ENCODE data around the gene IQCE.
A peak's percentile ranks its signal among the peaks of the same experiment; 100 is the strongest.

The IQCE gene, protein sequence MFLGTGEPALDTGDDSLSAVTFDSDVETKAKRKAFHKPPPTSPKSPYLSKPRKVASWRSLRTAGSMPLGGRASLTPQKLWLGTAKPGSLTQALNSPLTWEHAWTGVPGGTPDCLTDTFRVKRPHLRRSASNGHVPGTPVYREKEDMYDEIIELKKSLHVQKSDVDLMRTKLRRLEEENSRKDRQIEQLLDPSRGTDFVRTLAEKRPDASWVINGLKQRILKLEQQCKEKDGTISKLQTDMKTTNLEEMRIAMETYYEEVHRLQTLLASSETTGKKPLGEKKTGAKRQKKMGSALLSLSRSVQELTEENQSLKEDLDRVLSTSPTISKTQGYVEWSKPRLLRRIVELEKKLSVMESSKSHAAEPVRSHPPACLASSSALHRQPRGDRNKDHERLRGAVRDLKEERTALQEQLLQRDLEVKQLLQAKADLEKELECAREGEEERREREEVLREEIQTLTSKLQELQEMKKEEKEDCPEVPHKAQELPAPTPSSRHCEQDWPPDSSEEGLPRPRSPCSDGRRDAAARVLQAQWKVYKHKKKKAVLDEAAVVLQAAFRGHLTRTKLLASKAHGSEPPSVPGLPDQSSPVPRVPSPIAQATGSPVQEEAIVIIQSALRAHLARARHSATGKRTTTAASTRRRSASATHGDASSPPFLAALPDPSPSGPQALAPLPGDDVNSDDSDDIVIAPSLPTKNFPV

DNA sequence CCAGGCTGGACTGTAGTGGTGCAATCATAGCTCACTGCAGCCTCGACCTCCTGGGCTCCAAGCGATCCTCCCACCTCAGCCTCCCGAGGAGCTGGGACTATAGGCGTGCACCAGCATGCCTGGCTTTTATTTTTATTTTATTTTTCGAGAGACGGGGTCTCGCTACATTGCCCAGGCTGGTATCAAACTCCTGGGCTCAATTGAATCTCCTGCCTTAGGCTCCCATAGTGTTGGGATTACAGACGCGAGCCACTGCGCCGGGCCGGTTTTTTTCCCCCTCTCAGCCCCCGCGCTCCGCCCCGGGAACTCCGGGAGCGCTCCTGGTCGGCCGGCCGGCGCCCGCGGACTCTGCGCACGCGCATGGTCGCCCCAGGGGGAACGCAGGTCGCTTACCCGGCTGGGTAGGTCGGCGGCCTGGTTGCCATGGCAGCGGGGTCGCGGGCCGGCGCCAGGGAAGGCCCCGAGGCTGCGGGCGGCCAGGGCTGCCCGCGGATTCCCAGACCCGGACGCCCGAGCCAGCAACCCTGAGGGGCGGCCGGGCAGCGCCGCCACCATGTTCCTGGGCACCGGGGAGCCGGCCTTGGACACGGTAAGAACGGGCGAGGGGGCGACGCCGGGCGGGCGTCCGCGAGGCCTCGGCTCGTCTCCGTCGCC is at the start of gene IQCE:
IQCE (plus strand) TSS at position 351 of the 654 bp plus-strand sequence; CDS start at position 554, 203 bp downstream.
- peak; percentile 89 for DNase-seq (ENCODE audit: low read depth)

DNA sequence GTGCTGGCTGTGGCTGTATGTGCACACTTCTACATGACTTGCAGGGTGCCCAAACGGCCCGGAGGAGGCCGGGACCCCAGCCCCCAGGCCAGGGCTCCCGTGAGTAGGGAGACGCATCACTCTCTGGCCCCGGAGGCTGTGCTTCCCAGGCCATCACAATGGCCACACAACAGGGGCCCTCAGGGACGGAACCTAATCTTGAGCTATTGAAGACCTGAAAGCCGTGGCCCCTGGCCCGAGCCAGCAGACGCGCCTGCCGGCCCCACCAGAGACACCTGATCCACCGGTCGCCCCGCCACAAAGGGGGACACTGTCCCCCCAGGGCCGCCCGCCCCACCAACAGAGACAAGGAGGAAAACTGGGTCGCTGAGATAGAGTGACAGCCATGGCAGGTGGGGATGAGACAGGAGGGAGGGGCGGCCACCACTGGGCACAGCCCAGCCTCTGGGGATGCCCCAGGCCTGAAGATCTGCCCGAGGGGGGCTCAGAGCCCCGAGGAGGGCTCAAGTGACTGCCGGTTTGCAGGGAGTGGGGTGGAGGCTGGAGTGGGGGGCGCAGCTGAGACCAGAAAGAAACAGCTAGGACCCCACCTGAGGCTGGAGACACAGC is 49.4 kb upstream of the IQCE start:
- DNase-seq (ENCODE audit: low read depth), result no peak

DNA sequence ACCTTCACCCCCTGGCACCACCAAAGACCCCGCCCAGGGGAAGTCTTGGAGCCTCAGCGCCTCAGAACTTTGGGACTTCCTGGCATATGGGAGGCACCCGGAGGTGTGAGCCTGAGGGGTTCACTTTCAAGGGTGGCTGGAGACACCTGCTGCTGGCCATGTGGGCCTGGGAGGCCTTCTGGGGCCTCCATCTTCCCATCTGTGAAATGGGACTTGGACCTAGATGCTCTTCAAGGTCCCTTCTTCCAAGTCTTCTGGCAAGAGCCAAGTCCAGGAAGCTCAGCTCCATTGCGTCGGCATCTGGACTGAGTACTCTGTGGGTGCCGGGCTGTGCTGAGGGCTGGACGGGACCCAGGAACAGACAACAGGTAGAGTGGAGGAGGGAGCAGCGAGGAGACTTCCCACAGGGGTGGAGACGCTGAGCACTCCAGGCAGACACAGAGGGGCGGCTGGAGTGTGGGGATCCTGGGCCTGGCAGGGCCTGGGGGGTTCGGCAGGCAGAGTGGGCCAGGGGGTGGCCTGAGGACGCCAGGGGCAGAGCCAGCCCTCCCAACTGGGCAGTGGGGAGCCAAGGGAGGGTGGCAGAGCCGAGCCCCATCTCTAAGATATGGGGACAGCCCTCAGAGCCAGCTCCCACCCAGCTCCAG is 48.5 kb upstream of the IQCE start:
- DNase-seq (ENCODE audit: low read depth), result no peak

DNA sequence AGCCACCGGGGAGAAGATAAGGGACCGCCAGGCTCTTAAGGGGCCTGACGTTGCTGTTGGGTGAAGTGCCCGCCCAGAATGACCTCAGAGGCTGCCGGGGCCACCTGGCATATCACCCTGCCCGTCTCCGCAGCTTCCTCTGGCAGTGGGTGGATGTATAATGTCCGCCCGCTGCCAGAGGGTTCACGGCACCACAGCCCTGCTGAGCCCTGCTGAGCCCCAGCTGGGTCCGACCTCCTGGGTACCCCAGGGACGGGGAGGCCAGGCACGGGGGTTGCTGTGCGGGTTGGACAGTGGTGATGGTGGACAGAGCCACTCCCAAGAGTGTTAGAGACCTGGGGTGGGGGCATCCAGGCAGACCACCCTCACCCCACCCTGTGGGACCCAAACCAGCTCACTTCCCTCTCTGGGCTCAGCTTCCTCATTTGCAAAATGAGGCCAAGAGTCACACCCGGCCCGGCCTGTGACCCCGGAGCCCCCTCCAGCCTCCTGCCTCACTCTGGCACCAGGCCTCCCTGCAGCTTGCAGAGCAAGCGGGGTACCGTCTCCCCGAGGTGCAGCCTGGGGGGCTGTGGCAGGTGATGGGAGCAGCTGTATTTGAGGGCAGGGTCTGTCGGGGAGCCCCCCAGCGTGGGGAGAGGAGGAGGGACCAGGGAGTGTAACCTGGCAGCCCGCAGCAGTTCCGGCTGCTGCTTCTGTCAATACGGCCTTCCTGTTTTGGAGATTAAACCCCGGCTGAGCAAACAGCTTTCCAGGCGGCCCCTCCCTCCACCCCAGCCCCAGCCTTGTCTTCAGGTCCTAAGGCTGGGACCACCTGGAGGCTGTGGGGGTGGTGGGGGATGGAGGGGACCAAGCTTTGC is 47.6 kb upstream of the IQCE start:
- DNase-seq (ENCODE audit: low read depth), result no peak

DNA sequence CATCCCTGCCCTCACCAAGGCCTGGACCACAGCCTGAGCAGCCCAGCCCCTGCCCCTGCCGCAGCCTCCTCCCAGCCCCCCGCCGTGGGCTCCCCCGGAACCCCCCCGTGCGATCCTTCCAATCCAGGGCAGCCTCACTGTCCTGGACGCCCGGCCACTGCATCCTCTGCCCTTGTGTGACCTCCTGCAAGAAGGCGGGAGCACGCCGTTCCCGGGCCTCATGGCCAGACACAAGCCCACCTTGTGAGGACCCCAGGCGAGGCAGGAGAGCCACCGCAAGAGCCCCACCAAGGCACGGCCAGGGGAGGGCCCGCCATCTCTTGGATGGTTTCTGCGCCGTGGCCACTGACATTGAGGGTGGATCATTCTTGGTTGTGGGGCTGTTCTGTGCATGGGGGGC is 47.0 kb upstream of the IQCE start:
- DNase-seq (ENCODE audit: low read depth), result no peak

DNA sequence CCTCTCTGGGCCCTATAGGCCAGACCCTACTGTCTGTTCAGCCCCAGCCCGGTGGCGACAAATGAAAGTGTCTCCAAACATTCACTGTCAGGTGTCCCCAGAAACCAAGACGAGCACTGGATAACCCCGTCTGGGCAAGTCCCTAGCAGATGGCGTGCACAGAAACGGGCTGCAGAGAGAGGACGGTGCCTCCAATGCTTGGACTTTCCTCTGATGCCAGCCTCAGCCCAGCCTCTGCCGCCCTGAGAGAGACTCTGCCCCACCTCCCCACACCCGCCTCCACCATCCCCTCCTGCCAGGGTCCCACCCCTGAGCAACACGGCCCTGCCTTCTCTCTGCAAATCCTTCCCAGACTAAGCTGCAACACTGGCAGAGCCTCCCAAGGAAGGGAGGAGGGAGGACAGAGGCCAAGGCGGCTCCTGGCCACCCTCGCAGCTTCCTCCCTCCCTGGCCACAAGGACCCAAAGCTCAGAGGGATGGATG is 46.6 kb upstream of the IQCE start:
- DNase-seq (ENCODE audit: low read depth), result no peak

DNA sequence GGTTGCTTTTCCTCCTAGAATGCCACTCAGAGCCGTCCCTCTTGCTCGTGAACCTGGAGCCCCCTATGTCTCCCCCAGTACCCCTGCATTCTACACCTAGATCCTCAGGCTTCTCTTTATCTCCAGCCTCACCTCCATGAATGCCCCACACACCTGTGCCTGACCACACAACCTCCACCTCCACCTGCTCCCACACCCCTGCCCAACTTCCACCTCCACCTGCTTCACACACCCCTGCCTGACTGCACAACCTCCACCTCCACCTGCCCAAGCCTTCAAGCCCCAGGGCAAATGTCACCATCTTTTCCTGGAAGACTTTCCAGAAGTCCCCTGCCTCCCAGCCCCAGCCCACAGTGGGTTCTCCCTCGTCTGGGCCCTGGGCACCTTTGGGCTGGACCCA is 46.1 kb upstream of the IQCE start:
- no peak for DNase-seq (ENCODE audit: low read depth)

DNA sequence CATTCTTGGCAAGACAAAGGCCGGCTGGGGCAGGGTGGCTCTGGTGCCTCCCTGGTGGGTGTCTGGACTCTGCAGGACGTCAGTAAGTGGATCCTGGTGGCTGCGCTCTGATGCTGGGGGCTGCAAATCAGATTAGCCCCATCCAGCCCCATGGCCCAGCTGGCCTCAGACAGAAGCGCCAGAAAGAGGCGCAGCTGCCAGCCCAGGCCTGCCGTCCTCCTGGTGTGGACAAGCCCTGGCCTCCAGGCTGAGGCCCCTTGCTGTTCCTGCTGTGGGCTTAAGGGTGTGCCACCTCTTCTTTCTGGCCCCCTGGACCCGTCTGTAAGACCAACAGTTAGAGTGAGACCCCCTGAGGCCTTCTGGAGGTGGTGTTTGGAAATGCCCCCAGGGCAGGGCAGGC is 45.1 kb upstream of the IQCE start:
- no peak for DNase-seq (ENCODE audit: low read depth)

DNA sequence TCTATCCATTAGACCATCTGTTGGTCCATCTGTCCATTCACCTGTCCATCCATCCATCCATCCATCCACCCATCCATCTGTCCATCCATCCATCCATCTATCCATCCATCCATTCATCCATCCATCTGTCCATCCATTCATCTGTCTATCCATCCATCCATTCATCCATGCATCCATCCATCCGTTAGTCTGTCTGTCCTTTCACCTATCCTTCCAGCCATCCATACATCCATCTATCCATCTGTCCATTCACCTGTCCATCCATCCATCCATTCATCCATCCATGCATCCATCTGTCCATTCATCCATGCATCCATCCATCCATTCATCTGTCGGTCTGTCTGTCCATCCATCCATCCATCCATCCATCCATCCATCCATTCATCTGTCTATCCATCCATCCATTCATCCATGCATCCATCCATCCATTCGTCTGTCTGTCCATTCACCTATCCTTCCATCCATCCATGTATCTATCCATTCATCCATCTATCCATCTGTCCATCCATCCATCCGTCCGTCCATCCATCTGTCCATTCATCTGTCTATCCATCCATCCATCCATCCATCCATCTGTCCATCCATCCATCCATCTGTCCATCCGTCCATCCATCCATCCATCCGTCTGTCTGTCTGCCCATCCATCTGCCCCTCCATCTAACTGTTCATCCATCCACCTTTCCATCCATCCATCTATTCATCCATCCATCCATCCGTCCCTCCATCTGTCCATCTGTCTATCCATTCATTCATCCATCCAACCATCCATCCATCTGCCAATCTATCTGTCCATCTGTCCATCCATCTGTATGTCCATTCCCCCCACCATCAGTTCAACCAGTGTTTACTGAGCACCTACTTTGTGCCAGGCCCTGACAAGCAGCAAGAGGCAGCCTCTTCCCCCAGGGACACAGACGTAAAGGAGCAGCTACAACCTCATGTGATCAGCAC is 44.0 kb upstream of the IQCE start:
- no peak for DNase-seq (ENCODE audit: low read depth)

DNA sequence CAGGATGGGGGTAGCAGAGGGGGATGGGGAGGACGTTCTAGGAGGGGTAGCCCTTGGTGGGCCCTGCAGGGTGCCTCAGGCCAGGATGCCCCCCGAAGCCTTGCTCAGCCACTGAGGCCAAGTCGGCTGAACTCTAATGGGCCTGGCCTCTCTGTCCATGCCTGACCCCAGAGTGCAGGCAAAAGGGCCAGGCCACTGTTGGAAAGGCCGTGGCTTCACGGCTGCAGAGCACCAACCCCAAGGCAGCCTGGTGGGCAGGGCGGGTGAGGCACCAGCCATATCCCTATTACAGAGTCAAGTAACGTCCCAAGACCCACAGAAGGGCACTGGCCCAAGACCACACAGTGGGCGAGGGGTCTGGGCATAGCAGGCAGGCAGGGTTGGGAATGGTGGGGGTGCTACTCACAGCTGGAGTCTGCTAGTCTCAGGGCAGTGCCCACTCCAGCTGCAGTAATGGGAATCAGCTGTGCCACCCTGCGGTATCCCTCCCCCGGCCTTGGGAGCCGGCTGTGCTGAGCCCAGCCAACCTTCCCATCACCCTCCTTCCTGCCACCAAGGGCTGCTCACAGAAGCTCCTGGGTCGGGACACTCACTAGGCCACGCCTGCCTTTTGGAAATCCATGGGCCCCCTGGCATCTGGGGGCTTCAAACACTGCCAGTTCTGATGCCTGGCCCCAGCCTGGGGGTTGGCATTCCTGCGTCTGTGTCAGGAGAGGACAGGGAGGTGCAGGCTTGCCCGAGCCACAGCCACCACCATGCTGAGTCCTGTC is 43.2 kb upstream of the IQCE start:
- no peak for DNase-seq (ENCODE audit: low read depth)

DNA sequence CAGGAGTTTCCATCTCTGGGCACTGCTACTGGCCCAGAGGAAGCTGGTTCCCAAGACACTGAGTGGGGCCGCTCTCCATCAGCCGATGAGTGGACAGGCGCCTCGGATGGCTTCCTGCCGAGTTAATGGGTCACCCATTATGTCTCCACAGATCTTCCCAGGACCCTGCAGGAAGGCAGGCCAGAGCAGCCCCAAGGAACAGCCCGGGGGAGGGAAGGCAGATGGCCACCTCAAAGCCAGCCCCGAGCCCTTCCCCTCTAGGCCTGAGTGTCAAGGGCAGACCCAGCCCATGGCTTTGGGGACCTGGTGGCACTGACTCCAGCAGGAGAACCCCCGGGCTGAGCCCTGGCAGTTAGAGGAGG is 42.6 kb upstream of the IQCE start:
- no peak for DNase-seq (ENCODE audit: low read depth)

DNA sequence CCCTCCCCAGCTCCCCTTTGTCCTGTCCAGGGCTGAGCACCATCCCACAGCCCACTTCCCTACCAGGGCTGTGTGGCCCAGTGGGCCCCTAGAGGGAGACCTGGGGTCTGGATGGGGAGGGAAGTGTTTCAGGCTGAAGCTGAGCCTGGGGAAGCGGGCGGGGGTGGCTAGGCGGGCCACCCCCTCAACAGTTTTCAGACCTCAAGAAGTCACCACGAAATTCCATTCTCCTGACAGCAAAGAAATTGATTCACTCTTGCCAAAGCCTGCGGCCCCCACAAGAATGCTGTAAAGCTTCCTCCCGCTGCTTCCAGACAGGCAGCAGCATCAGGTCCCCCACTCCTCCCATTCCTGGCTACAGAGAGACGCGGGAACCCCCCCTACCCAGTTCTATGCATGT is 41.8 kb upstream of the IQCE start:
- DNase-seq (ENCODE audit: low read depth), result no peak

DNA sequence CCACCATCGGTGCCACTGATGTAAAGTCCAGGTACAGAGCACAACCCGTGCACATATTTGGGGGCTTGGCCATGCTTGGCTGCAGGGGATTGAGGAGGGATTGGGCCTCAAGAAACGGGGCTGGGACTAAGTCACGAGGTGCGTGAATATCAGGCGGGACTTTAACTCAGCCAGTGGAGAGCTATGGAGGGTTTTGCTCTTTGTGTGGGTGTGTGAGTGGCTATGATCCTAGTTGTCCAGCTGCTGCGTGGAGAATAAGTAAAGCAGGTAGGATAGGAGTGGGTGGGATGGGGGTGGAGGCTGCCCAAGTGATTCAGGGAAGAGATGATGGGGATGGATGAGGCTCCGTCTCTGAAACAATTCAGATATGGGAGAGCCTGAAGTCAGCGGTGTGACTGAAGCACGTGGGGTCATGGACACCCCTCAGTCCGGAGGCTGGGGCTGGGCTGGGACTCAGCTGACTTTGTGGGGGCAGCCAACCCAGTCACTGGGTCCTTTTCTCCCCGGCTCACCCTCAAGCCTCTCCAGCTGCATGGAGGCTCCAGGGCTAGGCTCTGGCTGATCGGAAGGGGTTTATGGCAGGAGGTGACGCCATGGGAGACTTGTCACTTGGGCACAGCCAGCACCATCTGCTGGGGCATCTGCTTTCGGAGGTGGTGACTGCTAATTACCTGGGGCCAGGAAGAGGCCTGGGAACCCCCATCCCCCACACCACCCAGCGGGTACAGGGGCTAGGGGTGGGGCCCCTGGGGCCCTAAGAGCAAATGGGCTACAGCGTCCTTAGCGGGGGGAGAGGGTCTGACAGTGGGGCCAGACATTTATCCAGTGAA is 40.9 kb upstream of the IQCE start:
- no peak for DNase-seq (ENCODE audit: low read depth)

DNA sequence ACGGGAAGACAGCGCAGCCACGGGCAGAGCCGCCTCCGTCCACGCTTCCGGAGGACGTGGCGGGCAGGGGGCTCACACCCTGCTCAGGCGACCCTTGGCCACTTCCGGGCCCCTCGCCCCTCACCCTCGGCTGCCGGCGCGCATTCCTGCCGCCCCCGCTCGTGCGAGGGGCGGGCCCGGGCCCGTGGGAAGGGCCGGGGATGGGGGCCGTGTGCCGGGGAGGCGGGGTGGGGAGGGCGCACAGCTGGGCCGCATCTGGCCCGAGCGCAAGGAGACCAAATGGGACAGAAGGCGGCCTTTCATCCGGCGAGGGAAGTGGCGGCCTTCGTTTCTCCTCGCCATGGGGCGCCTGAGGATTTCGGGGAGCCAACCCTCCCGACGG is 40.1 kb upstream of the IQCE start:
- DNase-seq (ENCODE audit: low read depth), result no peak

DNA sequence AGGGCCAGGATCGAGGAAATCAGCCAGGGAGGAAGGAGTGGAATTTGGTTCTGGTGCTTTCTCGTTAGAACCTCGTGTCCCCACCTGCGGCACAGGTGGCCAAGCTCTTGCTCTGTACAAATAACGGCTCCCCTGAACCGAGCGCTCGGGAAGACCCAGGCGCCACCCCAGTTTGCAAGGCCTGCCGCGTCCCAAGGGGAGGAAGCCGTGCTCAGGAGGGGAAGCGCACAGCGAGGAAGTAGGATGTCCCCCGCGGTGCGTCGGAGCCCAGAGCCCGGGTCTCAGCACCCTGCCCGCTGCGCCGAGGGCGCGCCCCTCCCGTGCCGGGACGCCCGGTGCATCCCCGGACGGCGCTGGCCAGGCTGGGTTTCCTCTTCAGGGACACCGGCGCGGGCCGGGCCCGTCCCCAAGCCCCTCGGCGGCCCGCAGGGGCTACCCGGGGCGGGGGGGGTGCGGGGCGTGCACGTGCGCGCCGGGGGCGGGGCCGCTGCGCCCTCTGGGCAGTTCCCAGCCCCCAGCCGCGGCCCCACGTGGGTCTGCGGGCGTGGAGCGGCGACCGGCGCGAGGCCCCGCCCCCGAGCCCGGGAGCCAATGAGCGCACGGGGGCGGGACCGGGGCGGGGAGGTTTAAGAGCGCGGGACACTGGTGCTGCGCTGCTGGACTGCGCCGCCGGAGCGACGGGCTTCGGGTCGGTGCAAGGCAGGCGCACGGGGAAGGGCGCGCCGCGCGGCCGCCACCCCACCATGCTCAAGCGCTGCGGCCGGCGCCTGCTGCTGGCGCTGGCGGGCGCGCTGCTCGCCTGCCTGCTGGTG is 39.5 kb upstream of the IQCE start, which contains the start of gene LFNG:
LFNG (plus strand) TSS at position 656 of the 812 bp plus-strand sequence; CDS start at position 744, 88 bp downstream.
- peak; percentile 83 for DNase-seq (ENCODE audit: low read depth)

DNA sequence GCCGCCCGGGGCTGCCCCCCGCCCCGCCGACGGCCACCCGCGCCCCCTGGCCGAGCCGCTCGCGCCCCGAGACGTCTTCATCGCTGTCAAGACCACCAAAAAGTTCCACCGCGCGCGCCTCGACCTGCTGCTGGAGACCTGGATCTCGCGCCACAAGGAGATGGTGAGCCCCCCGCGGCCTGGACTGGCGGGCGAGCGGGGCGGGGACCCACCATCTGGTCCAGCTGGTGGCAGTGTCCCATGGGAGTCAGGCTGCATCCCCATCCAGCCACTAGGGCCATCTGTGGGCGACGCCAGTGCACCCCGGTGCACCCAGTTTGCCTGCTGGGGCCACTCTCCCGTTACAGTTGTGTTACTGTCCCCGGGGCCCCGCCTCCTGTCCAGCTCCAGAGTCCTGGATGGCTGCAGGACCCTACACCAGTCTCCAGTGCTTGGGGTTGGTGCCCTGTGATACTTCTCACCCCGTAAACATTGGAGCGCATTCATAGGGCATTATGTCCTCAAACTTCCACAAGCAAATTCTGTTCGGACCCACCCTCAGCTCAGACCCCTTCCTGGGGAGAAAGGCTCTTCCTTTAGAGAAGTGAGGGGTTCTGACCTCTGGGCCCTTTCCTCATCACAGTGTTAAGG is 38.5 kb upstream of the IQCE start:
- no peak for DNase-seq (ENCODE audit: low read depth)
